Cardiac septum (tissue), 1 donor: ENCODE measurements around the gene CD6. TPM values are rescaled to one million over a fixed set of nuclear protein-coding genes. Genes with fewer than 3 reads are reported as not detected.

Experiments used
- DNase-seq: peaks from one replicate; pipeline ENCODE4 v3.0.0-alpha.2; 2020; ENCODE audit warnings: low spot score
- intact Hi-C: fragments of 100-400 bp; cut with DNase I; formaldehyde crosslinking; loops from one replicate; pipeline ENCODE4 v1.14.0; 2022
- total RNA-seq: library from RNA; stranded (reverse); fragmentation: NEBNext Ultra II Directional; extraction: Animal tissue kit (Norgen Biotek cat#: 25700); gene quantifications from one replicate; pipeline ENCODE4 v1.2.1, GENCODE V29; 2021
- donor health status: DM: no; HTN: no; CAD: no.

The CD6 gene
- total RNA-seq, 1 donor from 2014 or later, result 0.86 TPM

GRCh38 chr11:61041755-61042518, 70.5 kb downstream of the CD6 start:
- DNase-seq, result peak; percentile 76
- intact Hi-C loops, result no loop called here

- intact Hi-C loops, result no loop called here
- no peak for DNase-seq
These were observed 71.1 kb downstream of the CD6 start for GRCh38 chr11:61042537-61042936.

GRCh38 chr11:61042961-61043540, 71.6 kb downstream of the CD6 start:
- DNase-seq, result no peak
- intact Hi-C loops, result no loop called here

GRCh38 chr11:61045271-61045670, 73.8 kb downstream of the CD6 start:
- no peak for DNase-seq
- intact Hi-C loops, result no loop called here

- intact Hi-C loops, result no loop called here
- DNase-seq, result no peak
These were observed 75.4 kb downstream of the CD6 start for GRCh38 chr11:61046833-61047232.

GRCh38 chr11:61048368-61049062, 77.0 kb downstream of the CD6 start:
- DNase-seq, result no peak
- intact Hi-C loops, result no loop called here

GRCh38 chr11:61049063-61049377, 77.5 kb downstream of the CD6 start:
- intact Hi-C loops, result no loop called here
- DNase-seq, result no peak

- peak; percentile 66 for DNase-seq
- intact Hi-C loops, result no loop called here
These were observed 78.4 kb downstream of the CD6 start for GRCh38 chr11:61049859-61050258.

- intact Hi-C loops, result no loop called here
- peak; percentile 27 for DNase-seq
These were observed 80.9 kb downstream of the CD6 start for GRCh38 chr11:61052182-61052972.

- no peak for DNase-seq
- intact Hi-C loops, result no loop called here
These were observed 81.7 kb downstream of the CD6 start for GRCh38 chr11:61053191-61053590.

GRCh38 chr11:61054513-61054912, 83.0 kb downstream of the CD6 start:
- DNase-seq, result no peak
- intact Hi-C loops, result no loop called here

- intact Hi-C loops, result no loop called here
- DNase-seq, result no peak
These were observed 83.6 kb downstream of the CD6 start for GRCh38 chr11:61054927-61055562.

GRCh38 chr11:61055776-61056175, 84.3 kb downstream of the CD6 start:
- intact Hi-C loops, result no loop called here

GRCh38 chr11:61056571-61056970, 85.1 kb downstream of the CD6 start:
- DNase-seq, result no peak
- intact Hi-C loops, result no loop called here

More at GRCh38 chr11:61055776-61056175, 84.3 kb downstream of the CD6 start:
- no peak for DNase-seq

GRCh38 chr11:61056981-61057380, 85.5 kb downstream of the CD6 start:
- DNase-seq, result no peak
- intact Hi-C loops, result no loop called here

- no peak for DNase-seq
- intact Hi-C loops, result no loop called here
These were observed 86.1 kb downstream of the CD6 start for GRCh38 chr11:61057615-61058014.

- intact Hi-C loops, result no loop called here
- DNase-seq, result no peak
These were observed 87.2 kb downstream of the CD6 start for GRCh38 chr11:61058583-61059259.

GRCh38 chr11:61059260-61059752, 87.8 kb downstream of the CD6 start:
- intact Hi-C loops, result no loop called here

More at GRCh38 chr11:61059260-61059752, 87.8 kb downstream of the CD6 start:
- no peak for DNase-seq
